AG04449 (cell line): ENCODE measurements around the gene KIF21B.

Experiments used
- CTCF ChIA-PET: fragments of 350-600 bp; formaldehyde crosslinking; extraction: SDS; loops from one replicate; lab custom pipeline; 2021; ENCODE audit warnings: antibody characterized with exemption; lab: Yijun Ruan, JAX
- POLR2A ChIA-PET: fragments of 400-600, 350-600 bp; formaldehyde crosslinking; extraction: SDS; loops from one replicate; lab custom pipeline; 2020; ENCODE audit warnings: antibody characterized with exemption, inconsistent platforms; lab: Yijun Ruan, JAX
- DNase-seq: peaks from one replicate; pipeline ENCODE4 v3.0.0-alpha.2; 2010; ENCODE audit warnings: low read depth, low spot score
- H3K4me3 ChIP-seq: 2 replicates; pipeline ENCODE4 v1.5.1; 2011; ENCODE audit warnings: low read depth, mild to moderate bottlenecking, control low read depth, low read length
- CTCF ChIP-seq: IDR thresholded peaks from one replicate; pipeline ENCODE4 v1.5.1; 2011; ENCODE audit warnings: mild to moderate bottlenecking, moderate library complexity, low read length, control low read depth, inconsistent platforms; ENCODE audit not compliant: insufficient read depth; ENCODE audit errors: missing control alignments

KIF21B gene

GRCh38 chr1:201032408-201032807 is 8.9 kb upstream of the KIF21B start:
- TF ChIP-seq CTCF = no peak
- CTCF ChIA-PET = interaction anchor here (2.3 kb wide), 1 partner anchor 11 kb away, joined by 11 read pairs; no protein-coding TSS in a partner anchor
- no peak for DNase-seq
- H3K4me3 ChIP-seq = no peak overlapping the region
- POLR2A ChIA-PET = no interaction called here

- H3K4me3 ChIP-seq = no peak overlapping the region
- ChIA-PET CTCF (interaction anchor here (1.0 to 8.4 kb wide), 3 partner anchors 12 to 57 kb away, joined by 4 to 125 read pairs (median 5); no protein-coding TSS in a partner anchor), POLR2A (no interaction called here)
These were observed 5.0 kb upstream of the KIF21B start for GRCh38 chr1:201028461-201028889.

DNA sequence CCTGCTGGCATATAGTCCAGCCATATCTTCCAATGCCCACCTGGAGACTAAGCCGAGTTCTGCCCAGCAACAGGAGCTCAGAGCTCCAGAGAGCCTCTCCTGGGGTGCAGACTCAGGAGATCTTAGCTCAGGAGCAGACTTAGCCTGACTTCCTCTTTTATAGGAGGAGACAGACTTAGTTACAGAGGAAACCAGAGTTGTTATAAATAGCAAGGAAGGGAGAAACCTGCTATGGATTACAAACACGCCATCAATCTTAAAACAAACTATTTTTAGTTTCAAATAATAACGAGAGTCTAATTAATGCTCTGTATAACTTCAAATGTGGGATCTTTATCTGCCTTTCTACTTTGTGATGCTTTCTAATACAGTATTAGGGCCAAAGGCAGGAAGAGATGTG is 3.3 kb upstream of the KIF21B start:
- CTCF ChIA-PET = interaction anchor here (1.1 to 8.4 kb wide), 7 partner anchors 11 to 89 kb away, joined by 3 to 125 read pairs (median 8); no protein-coding TSS in a partner anchor
- TF ChIP-seq CTCF = no peak
- H3K4me3 ChIP-seq = no peak overlapping the region
- POLR2A ChIA-PET = interaction anchor here (1.8 kb wide), 1 partner anchor 11 kb away, joined by 7 read pairs; no protein-coding TSS in a partner anchor
- DNase-seq = no peak

More at GRCh38 chr1:201028461-201028889, 5.0 kb upstream of the KIF21B start:
- no peak for TF ChIP-seq CTCF
- no peak for DNase-seq

GRCh38 chr1:201026234-201026633 is 2.7 kb upstream of the KIF21B start:
- no peak for TF ChIP-seq CTCF
- ChIA-PET POLR2A (interaction anchor here (1.8 kb wide), 1 partner anchor 10 kb away, joined by 7 read pairs; no protein-coding TSS in a partner anchor), CTCF (interaction anchor here (0.5 to 8.4 kb wide), 13 partner anchors 9 to 467 kb away, joined by 3 to 125 read pairs (median 4); no protein-coding TSS in a partner anchor)
- no peak for DNase-seq
- no peak overlapping the region for H3K4me3 ChIP-seq

GRCh38 chr1:201025571-201026002 is 2.1 kb upstream of the KIF21B start:
- DNase-seq = no peak
- peak; percentile 48 for TF ChIP-seq CTCF
- no peak overlapping the region for H3K4me3 ChIP-seq
- CTCF ChIA-PET = interaction anchor here (0.6 to 8.4 kb wide), 14 partner anchors 8 to 467 kb away, joined by 3 to 125 read pairs (median 4); no protein-coding TSS in a partner anchor
- POLR2A ChIA-PET = interaction anchor here (1.8 kb wide), 1 partner anchor 9 kb away, joined by 7 read pairs; no protein-coding TSS in a partner anchor

DNA sequence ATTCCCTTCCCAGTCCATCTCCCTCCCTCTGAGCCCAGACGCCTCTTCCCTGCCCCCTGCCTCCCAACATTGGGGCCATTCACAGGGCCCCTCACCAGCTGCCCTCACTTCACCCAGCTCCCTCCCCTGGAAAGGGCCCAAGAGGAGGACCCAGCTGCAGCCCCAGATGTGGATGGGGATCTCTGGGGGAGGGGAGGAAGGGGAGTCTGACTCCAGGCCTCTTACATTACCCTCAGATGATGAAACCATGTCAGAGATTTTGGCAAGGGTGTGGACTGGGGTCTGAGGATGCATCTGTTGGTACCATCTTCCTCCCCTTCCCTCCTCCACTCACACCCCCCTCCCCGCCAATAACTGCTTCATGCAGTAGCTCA is 1.1 kb upstream of the KIF21B start:
- TF ChIP-seq CTCF = no peak
- H3K4me3 ChIP-seq = no peak overlapping the region
- POLR2A ChIA-PET = no interaction called here
- CTCF ChIA-PET = interaction anchor here (0.7 to 8.4 kb wide), 7 partner anchors 9 to 89 kb away, joined by 3 to 125 read pairs (median 10); no protein-coding TSS in a partner anchor
- DNase-seq = no peak
